ENCODE measurements around the gene WDFY2.

Gene WDFY2

DNA sequence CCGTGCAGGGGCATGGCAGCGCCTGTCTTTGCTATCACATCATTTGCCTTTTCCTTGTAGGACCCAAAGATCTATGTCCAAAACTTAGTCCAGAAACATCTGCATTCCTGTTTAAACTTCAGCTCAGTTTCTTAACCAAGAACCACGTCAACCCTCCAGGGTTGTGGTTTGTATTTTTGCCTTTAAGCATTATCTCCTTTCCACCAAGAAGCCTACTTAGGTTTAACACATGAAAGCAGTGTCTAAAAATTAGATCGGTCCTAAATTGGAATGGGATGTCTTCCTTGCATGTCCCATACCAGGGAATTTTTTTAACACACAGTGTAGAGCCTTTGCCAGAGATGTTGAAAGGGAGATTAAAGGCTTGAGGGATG is 180.9 kb downstream of the WDFY2 start:
- H3K27ac ChIP-seq, result no peak overlapping the region
- TF ChIP-seq, protein P1, sequence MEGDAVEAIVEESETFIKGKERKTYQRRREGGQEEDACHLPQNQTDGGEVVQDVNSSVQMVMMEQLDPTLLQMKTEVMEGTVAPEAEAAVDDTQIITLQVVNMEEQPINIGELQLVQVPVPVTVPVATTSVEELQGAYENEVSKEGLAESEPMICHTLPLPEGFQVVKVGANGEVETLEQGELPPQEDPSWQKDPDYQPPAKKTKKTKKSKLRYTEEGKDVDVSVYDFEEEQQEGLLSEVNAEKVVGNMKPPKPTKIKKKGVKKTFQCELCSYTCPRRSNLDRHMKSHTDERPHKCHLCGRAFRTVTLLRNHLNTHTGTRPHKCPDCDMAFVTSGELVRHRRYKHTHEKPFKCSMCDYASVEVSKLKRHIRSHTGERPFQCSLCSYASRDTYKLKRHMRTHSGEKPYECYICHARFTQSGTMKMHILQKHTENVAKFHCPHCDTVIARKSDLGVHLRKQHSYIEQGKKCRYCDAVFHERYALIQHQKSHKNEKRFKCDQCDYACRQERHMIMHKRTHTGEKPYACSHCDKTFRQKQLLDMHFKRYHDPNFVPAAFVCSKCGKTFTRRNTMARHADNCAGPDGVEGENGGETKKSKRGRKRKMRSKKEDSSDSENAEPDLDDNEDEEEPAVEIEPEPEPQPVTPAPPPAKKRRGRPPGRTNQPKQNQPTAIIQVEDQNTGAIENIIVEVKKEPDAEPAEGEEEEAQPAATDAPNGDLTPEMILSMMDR (conservative IDR thresholded peaks at IDR 0.05), result no peak

DNA sequence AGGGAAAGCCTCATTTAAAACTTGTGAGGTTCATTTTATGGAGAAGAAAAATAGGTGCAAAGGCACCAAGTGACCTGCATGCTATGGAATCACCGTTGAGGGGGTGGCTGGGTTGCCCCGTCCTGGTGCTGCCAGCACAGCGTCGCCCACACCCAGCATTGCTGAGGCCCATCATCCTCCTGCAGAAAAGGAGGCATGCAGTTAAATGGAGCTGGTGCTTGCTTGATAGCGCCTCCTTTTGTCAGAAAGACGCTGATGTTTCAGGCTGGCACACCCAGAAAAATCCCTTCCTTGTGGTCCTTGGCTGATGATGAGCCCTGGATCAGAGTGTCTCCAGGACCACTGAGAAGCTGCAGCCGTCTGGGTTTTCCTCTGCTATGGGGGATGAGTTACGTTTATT is 182.8 kb downstream of the WDFY2 start:
- H3K27ac ChIP-seq, result no peak overlapping the region
- TF ChIP-seq, protein P1 (conservative IDR thresholded peaks at IDR 0.05), result no peak

DNA sequence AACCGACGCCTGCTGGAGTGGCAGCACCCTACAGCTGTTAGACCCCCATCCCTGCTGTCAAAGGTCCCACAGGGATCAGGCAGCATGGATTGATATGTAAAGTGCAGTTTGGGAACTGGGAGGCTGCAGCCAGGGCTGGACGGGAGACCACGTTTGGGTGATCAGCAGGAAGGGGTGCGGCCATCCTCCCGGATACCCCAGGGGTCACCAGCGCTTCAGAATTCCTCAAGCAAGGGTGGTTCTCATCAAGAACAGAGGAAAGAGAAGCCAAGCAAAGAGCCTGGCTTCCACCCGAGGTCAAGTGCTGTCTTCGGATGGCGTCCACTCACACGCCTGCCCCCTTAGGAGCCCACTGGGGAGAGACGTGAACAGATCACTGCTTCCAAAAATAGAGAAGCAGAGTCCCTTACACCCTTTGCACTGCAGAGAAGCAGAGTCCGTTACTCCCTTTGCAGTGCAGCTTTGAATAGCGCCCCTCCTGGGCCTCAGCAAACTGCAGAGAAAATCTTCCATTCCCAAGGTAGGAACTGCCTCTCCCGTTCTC is 184.2 kb downstream of the WDFY2 start:
- TF ChIP-seq, protein P1 (conservative IDR thresholded peaks at IDR 0.05), result no peak
- no peak overlapping the region for H3K27ac ChIP-seq

DNA sequence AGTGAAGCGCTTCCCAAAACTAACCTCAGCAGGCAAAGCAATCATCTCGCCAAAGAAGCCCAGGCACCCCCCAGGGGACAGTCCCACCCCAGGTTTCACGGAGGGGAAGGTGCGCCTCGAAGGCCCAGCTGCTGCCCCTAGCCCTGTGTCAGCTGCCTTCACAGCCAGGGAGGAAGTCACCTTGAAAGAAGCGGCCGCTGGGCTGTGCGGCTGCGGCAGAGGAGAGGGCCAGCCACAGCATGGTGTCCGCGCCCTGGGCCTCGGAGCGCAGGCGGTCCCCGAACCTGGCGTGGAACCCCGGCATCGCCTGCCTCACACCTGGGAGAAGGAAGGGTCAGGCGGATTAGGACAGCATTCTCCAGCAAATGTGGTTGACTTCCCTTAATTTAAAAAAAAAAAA is 184.7 kb downstream of the WDFY2 start:
- no peak overlapping the region for H3K27ac ChIP-seq
- TF ChIP-seq, protein P1 (conservative IDR thresholded peaks at IDR 0.05), result no peak

DNA sequence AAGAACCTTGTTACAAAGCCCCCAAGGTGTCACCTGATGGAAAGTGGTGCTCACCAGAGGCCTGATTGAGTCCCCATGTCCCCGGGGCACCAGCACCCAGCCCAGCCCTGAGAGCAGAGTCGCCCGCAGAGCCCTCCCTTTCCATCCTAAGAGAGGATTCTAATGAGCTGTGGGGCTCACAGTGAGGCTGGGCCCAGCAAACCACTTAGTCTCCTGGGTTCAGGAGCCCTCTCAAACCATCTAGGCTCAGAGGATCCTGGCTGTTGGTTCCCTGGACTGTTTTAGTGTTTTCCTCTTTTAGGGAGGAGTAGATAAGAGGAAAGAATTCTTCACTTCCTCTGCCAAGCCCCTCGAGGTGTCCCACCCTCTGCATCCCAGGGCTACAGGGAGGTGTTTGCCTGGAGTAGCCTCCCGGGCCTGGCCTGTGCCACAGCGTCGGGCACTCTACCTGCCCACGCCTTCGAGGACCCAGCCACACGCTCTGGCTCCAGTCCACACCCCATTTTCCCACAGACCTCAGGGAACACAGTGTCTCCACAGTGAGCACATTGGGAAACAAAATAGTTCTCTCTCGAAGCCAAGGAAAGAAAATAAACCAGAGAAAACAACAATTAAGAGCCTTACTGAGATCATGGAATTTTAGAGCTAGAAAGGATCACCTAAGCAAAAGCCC is 185.3 kb downstream of the WDFY2 start:
- TF ChIP-seq, protein P1 (conservative IDR thresholded peaks at IDR 0.05), result no peak
- no peak overlapping the region for H3K27ac ChIP-seq

DNA sequence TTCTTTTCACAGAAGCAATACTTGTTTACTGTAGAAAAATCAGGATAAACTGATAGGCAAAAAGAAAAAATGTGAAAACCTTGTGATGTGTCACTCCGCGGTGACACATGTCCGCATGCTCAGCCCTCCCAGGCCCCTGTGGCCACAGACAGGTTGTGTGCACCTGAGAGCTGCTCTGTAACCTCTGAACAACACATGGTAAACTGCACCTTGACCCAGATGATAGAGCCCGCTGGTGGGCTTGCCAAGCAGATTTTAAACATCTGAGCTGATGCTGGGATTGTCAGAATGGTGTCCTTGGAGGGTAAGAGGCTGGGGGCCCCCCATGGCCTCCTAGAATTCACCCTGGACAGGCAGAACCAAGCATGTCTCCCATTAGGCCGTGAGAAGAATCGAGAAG is 185.9 kb downstream of the WDFY2 start:
- TF ChIP-seq, protein P1 (conservative IDR thresholded peaks at IDR 0.05), result no peak
- H3K27ac ChIP-seq, result no peak overlapping the region

DNA sequence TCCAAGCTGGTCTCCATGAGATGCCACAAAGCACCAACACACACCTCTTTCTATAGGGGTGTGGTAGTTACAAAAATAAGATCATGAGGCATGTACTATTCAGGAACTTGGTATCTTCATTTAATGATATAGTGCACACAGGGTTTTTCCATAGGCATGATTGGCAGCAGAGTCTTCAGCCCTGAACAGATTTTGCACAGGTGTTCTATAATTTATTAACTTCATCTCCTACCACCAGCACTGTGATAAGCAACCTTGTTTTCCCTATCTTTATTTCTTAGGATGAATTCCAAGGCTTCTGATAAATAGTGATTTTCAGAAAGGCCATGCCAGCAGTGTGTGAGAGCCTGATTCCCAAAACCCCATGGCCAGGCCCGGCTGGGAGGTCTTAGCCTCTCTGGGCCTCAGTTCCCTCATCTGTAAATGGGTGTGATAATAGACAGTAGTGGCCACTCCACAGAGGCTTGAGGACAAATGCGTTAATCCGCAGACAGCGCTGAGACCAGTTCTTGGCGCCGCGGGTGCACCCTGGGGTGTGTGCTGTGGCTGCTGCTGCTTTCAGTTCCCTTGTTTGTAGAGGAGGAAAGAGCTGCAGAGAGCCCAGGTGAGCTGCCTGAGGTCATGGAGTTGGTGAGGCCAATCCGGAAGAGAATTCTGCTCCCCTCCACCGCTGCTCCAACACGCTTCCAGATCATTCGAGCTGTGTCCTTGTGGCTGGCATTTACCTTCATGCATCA is 186.6 kb downstream of the WDFY2 start:
- H3K27ac ChIP-seq, result no peak overlapping the region
- TF ChIP-seq, protein P1 (conservative IDR thresholded peaks at IDR 0.05), result no peak

Measured in VCaP (cell line).